Activated CD4-positive, CD25-positive, alpha-beta regulatory T cell treated with anti-CD3 and anti-CD28 coated beads, Interleukin-2, amount 50 U/mL, for 16 hours (primary cell): ENCODE measurements around the gene GAS5.
"Not testable (repeated sequence)": the region's sequence is repeated elsewhere in the genome, so short reads cannot be mapped to it uniquely, and the experiment has no call there.

Experiments used
- DNase-seq: peaks from one replicate; pipeline ENCODE4 v3.0.0-alpha.2; 2020; ENCODE audit warnings: low read depth, low spot score

GAS5 gene

GRCh38 chr1:173867753-173868265, at the start of gene GAS5:
Gene GAS5, minus strand, starts transcription at chr1:173867989.
- peak; percentile 99 for DNase-seq

- no peak for DNase-seq
These were observed 49.4 kb upstream of the GAS5 start, which contains the start of gene SERPINC1 for GRCh38 chr1:173917149-173917548. Gene SERPINC1, minus strand, starts transcription at chr1:173917327. Its CDS starts 68 bp downstream, at chr1:173917259.

- DNase-seq, result no peak
These were observed 48.9 kb upstream of the GAS5 start for GRCh38 chr1:173916667-173917066.

- no peak for DNase-seq
These were observed 47.8 kb upstream of the GAS5 start for GRCh38 chr1:173915596-173915995.

- DNase-seq, result no peak
These were observed 46.6 kb upstream of the GAS5 start for GRCh38 chr1:173914366-173914871.

- DNase-seq, result no peak
These were observed 45.3 kb upstream of the GAS5 start for GRCh38 chr1:173913111-173913510.

GRCh38 chr1:173903827-173904531, 36.2 kb upstream of the GAS5 start:
- no peak for DNase-seq

GRCh38 chr1:173900992-173901391, 33.2 kb upstream of the GAS5 start:
- DNase-seq, result no peak

GRCh38 chr1:173900427-173900826, 32.6 kb upstream of the GAS5 start:
- no peak for DNase-seq

- no peak for DNase-seq
These were observed 26.4 kb upstream of the GAS5 start for GRCh38 chr1:173894189-173894588.

GRCh38 chr1:173893611-173894010, 25.8 kb upstream of the GAS5 start:
- no peak for DNase-seq

- no peak for DNase-seq
These were observed 22.1 kb upstream of the GAS5 start for GRCh38 chr1:173889885-173890284.

GRCh38 chr1:173888749-173889148, 21.0 kb upstream of the GAS5 start:
- no peak for DNase-seq

GRCh38 chr1:173887627-173888026, 19.8 kb upstream of the GAS5 start:
- DNase-seq, result no peak

GRCh38 chr1:173886746-173887611, 19.2 kb upstream of the GAS5 start:
- no peak for DNase-seq

GRCh38 chr1:173884701-173885100, 16.9 kb upstream of the GAS5 start:
- DNase-seq, result no peak

GRCh38 chr1:173881117-173881516, 13.3 kb upstream of the GAS5 start:
- not testable (repeated sequence) for DNase-seq

GRCh38 chr1:173878251-173878650, 10.5 kb upstream of the GAS5 start:
- no peak for DNase-seq

GRCh38 chr1:173876732-173877131, 8.9 kb upstream of the GAS5 start:
- DNase-seq, result no peak

GRCh38 chr1:173871500-173871899, 3.7 kb upstream of the GAS5 start:
- no peak for DNase-seq

- DNase-seq, result no peak
These were observed 3.3 kb upstream of the GAS5 start for GRCh38 chr1:173871091-173871490.
